Measurements from ENCODE around the gene STAT2. TPM values are rescaled to one million over a fixed set of nuclear protein-coding genes. Genes with fewer than 3 reads are reported as not detected.

Gene STAT2
- total RNA-seq, 1 donor from 2014 or later: 257 TPM

DNA sequence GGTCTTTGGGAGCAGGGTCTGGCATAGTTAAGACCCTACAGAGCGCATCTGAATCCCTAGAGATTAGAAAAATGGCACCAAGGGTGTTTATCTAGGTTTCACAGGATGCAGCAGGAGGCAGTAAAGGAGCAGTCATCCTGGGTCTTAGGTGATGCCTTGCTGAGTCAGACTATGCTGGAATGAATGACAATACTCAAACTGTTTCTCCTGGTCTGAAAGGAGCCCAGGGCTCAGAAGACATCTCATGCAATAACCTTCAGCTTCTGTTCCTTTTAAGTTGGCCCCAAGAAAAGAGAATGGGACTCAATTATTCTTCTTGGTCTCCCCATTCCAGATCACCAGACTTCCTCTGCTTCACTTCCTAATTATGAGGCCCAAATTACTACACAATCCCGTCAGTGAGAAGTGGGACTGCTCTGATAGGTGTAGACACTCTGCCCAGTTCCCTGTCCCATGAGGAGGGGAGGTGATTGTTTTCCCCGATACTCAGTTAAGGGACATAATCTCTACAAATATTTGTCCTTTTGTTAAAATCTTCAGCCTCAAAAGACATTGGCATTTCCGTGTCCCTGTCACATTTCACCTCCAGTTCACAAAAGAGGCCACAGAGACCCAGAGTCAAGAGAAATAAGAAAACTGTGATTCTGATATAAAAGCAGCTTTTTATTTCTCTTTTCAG, 17.5 kb upstream of the STAT2 start:
- FAIRE-seq (no peak), DNase-seq (ENCODE audit: low read depth) (no peak)
- Histone ChIP-seq H3K27me3 (ENCODE audit: insufficient read depth, low read length) (peaks cover 2% of the 10 kb centered on the region), H3K9ac (ENCODE audit: low read length) (no peak overlapping the region), H3K4me1 (ENCODE audit: insufficient read depth, low read length) (no peaks in the 10 kb centered on the region), H3K9me3 (ENCODE audit: insufficient read depth, low read depth, low read length) (no peaks in the 10 kb centered on the region), H4K20me1 (ENCODE audit: insufficient read depth, low read length) (no peaks in the 10 kb centered on the region), H3K4me3 (ENCODE audit: insufficient read depth, low read depth, low read length) (no peak overlapping the region), H3K36me3 (ENCODE audit: insufficient read depth, low read length) (no peaks in the 10 kb centered on the region), H3K27ac (ENCODE audit: low read depth, low read length) (no peak overlapping the region), H3K79me2 (ENCODE audit: insufficient read depth, low read length) (no peaks in the 10 kb centered on the region), H2AFZ (ENCODE audit: low read depth, low read length) (no peak overlapping the region), H3K4me2 (ENCODE audit: low read length) (no peak overlapping the region)
- Mint-ChIP-seq H3K4me1 (ENCODE audit: low read depth, unreplicated experiment) (no peaks in the 10 kb centered on the region), H3K27ac (ENCODE audit: unreplicated experiment) (no peak overlapping the region), H3K4me3 (ENCODE audit: unreplicated experiment) (no peak overlapping the region), H3K9me3 (ENCODE audit: unreplicated experiment) (peaks cover 6% of the 10 kb centered on the region), H3K36me3 (ENCODE audit: low read depth, unreplicated experiment) (no peaks in the 10 kb centered on the region), H3K27me3 (ENCODE audit: low read depth, unreplicated experiment) (peaks cover 3% of the 10 kb centered on the region)
- TF ChIP-seq, protein P1, sequence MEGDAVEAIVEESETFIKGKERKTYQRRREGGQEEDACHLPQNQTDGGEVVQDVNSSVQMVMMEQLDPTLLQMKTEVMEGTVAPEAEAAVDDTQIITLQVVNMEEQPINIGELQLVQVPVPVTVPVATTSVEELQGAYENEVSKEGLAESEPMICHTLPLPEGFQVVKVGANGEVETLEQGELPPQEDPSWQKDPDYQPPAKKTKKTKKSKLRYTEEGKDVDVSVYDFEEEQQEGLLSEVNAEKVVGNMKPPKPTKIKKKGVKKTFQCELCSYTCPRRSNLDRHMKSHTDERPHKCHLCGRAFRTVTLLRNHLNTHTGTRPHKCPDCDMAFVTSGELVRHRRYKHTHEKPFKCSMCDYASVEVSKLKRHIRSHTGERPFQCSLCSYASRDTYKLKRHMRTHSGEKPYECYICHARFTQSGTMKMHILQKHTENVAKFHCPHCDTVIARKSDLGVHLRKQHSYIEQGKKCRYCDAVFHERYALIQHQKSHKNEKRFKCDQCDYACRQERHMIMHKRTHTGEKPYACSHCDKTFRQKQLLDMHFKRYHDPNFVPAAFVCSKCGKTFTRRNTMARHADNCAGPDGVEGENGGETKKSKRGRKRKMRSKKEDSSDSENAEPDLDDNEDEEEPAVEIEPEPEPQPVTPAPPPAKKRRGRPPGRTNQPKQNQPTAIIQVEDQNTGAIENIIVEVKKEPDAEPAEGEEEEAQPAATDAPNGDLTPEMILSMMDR (IDR thresholded peaks at IDR 0.05; ENCODE audit: insufficient read depth, low read depth, low read length): peak; percentile 9
- TF ChIP-seq EZH2 (IDR thresholded peaks at IDR 0.05; ENCODE audit: insufficient read depth, low read length): no peak

DNA sequence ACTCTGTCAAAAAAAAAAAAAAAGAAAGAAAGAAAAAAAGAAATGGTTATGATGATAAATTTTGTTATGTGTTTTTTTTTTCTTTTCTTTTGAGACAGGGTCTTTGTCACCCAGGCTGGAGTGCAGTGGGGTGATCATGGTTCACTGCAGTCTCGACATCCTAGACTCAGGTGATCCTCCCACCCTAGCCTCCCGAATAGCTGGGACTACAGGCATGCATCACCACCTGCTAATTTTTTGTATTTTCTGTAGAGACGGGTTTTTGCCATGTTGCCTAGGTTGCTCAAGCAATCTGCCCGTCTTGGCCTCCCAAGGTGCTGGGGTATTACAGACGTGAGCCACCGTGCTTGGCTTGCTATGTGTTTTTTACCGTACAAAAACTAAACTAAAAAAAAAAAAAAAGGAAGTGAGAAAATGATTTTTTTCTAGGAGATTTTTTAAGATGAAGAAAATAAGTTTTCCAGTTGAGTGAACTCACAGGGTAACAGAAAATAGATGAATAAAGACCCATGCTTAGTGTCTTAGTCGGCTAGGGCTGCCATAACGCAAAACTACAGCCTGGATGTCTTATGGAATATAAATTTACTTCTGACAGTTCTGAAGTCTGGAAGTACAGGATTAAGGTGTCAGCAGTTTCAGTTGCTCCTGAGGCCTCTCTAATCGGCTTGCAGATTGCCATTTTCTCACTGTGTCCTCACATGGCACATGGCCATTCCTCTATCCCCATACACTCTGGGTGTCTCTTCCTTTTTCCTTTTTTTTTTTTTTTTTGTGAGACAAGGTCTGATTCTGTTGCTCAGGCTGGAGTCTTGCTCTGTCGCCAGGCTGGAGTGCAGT, 15.9 kb upstream of the STAT2 start:
- no peaks in the 10 kb centered on the region for H3K27me3 ChIP-seq (ENCODE audit: insufficient read depth, low read length)
- no peak overlapping the region for H2AFZ ChIP-seq (ENCODE audit: low read depth, low read length)
- FAIRE-seq (no peak), DNase-seq (ENCODE audit: low read depth) (no peak)
- Mint-ChIP-seq H3K27ac (ENCODE audit: unreplicated experiment) (no peak overlapping the region), H3K9me3 (ENCODE audit: unreplicated experiment) (peaks cover 6% of the 10 kb centered on the region), H3K4me3 (ENCODE audit: unreplicated experiment) (no peak overlapping the region), H3K36me3 (ENCODE audit: low read depth, unreplicated experiment) (no peaks in the 10 kb centered on the region), H3K4me1 (ENCODE audit: low read depth, unreplicated experiment) (no peaks in the 10 kb centered on the region), H3K27me3 (ENCODE audit: low read depth, unreplicated experiment) (no peaks in the 10 kb centered on the region)
- H3K4me2 ChIP-seq (ENCODE audit: low read length): no peak overlapping the region
- H3K4me3 ChIP-seq (ENCODE audit: insufficient read depth, low read depth, low read length): no peak overlapping the region
- no peaks in the 10 kb centered on the region for H3K4me1 ChIP-seq (ENCODE audit: insufficient read depth, low read length)
- H3K9me3 ChIP-seq (ENCODE audit: insufficient read depth, low read depth, low read length): no peaks in the 10 kb centered on the region
- no peaks in the 10 kb centered on the region for H3K79me2 ChIP-seq (ENCODE audit: insufficient read depth, low read length)
- no peaks in the 10 kb centered on the region for H3K36me3 ChIP-seq (ENCODE audit: insufficient read depth, low read length)
- H4K20me1 ChIP-seq (ENCODE audit: insufficient read depth, low read length): no peaks in the 10 kb centered on the region
- TF ChIP-seq EZH2 (IDR thresholded peaks at IDR 0.05; ENCODE audit: insufficient read depth, low read length): no peak
- TF ChIP-seq, protein P1 (IDR thresholded peaks at IDR 0.05; ENCODE audit: insufficient read depth, low read depth, low read length): no peak
- H3K27ac ChIP-seq (ENCODE audit: low read depth, low read length): no peak overlapping the region
- no peak overlapping the region for H3K9ac ChIP-seq (ENCODE audit: low read length)

All from astrocyte (in vitro differentiated cells and primary cell).